ENCODE data around the gene ZNF234.
"Not testable (repeated sequence)": the region's sequence is repeated elsewhere in the genome, so short reads cannot be mapped to it uniquely, and the experiment has no call there.

Gene ZNF234

DNA sequence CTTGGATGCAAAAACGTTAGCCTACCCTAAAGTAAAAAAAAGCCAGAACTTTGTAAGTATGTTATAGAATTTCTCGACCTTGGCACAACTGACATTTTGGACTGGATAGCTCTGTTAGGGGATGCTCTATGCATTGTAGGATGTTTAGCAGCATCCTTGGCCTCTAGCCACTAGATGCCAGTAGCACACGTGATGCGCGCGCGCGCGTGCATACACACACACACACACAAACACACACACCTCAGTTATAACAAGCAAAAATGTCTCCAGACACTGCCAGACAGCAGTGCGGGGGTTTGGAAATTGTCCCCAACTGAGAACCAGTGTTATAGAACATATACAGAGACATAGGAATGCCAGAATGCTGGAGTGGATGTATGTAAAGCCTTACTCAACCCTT lies 40.8 kb downstream of the ZNF234 start:
- no peak for FAIRE-seq

DNA sequence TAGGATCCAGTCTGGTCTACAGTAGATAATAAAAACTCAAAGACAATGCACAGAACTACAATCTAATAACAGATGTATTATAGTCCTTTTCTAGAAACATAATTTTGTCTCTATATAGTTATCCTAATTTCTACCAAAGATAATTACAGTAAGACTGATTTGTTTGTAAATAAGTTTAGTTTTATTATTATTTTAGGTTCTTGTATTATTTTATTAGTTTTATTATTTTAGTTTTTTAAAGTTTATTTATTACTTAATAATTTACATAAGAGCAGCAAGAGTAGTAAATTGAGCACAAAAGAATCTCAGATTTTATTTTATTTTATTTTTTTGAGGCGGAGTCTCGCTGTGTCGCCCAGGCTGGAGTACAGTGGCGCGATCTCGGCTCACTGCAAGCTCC lies 48.7 kb downstream of the ZNF234 start:
- FAIRE-seq: no peak

- FAIRE-seq: no peak
These were observed 50.8 kb downstream of the ZNF234 start for GRCh38 chr19:44192127-44192526.

- FAIRE-seq: no peak
These were observed 55.4 kb downstream of the ZNF234 start for GRCh38 chr19:44196772-44197171.

DNA sequence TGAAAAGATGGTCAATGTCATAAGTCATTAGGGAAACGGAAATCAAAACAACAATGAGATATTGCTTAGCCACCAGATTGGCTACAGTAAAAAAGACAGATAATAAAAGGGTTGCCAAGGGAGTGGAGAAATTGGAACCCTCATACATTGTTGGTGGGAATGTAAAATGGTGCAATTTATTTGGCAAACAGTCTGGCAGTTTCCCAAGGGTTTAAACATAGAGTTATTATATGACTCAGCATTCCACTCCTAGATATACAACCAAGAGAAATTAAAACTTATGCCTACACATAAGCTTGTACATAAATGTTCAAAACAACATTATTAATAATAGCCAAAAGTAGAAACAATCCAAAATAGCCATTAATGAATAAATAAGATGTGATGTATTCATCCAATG lies 61.1 kb downstream of the ZNF234 start:
- no peak for FAIRE-seq

DNA sequence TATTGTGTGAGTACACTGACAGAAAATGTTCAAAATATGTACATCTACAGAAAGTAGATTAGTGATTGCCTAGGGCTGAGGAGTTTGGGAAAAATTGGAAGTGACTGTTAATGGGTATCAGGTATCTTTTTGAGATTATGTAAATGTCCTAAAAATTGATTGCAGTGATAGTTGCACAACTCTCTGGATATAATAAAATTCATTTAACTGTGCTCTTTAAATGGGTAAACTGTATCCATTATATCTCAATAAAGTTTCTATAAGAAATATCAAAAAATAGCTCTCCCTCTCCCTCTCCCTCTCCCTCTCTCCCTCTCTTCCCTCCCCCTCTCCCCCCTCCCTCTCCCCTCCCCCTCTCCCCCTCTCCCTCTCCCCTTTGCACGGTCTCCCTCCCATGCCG lies 61.6 kb downstream of the ZNF234 start:
- FAIRE-seq: no peak

DNA sequence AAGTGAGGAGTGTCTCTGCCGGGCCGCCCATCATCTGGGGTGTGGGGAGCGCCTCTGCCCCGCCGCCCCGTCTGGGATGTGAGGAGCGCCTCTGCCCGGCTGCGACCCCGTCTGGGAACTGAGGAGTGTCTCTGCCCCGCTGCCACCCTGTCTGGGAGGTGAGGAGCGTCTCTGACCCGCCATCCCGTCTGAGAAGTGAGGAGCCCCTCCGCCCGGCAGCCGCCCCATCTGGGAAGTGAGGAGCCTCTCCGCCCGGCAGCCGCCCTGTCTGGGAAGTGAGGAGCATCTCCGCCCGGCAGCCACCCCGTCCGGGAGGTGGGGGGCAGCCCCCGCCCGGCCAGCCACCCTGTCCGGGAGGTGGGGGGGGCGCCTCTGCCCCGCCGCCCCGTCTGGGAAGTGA lies 62.5 kb downstream of the ZNF234 start:
- FAIRE-seq: not testable (repeated sequence)

DNA sequence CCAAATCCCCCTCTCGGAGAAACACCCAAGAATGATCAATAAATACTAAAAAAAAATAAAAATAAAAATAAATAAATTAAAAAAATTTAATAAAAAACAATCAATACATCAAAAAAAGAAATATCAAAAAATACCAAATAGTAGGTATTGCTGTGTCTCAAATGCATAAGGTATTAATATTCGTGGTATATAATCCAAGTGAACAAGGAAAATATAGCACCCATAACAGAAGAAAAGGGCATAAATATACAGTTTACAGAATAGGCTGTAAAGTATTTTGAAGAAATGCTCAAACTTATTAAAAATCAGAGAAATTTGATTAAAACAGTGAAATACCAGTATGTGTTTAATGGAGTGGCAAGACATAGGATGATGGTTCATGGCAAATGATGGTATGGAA lies 63.4 kb downstream of the ZNF234 start:
- FAIRE-seq: peak; percentile 12

GRCh38 chr19:44207126-44207803 lies 65.9 kb downstream of the ZNF234 start:
- FAIRE-seq: peak; percentile 93
